Measurements from ENCODE around the gene ARID1B. TPM values are rescaled to one million over a fixed set of nuclear protein-coding genes. Genes with fewer than 3 reads are reported as not detected.

Gene ARID1B
- total RNA-seq, 4 donors from 2014 or later: 157 to 315 (median 206) TPM

DNA sequence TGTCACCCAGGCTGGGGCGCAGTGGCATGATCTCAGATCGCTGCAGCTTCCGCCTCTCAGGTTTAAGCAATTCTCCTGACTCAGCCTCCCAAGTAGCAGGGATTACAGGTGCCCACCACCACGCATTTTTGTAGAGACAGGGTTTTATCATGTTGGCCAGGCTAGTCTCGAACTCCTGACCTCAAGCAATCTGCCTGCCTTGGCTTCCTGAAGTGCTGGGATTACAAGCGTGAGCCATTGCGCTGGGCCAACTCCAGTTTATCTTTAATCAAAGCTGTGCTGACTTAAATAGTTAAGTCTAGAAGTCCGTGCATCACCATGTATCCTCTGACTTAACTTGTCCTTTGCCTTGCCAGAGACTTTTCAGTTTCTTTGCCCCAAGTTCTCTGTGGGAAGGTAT, 321.8 kb downstream of the ARID1B start:
- no peak overlapping the region for H3K4me3 ChIP-seq (replicated peaks in 1 of 3)
- no peaks in the 10 kb centered on the region for H3K36me3 ChIP-seq
- H3K9me3 ChIP-seq: no peaks in the 10 kb centered on the region
- H3K4me1 ChIP-seq: peaks cover 13 to 15% of the 10 kb centered on the region in 2 donors
- H3K27ac ChIP-seq: no peak overlapping the region
- 87 to 94% methylated on average over 8 of the region's 8 CpGs for WGBS, 2 donors
- intact Hi-C loops (cut with DNase I): no loop called here
- DNase-seq: no peak
- TF ChIP-seq, protein P1, sequence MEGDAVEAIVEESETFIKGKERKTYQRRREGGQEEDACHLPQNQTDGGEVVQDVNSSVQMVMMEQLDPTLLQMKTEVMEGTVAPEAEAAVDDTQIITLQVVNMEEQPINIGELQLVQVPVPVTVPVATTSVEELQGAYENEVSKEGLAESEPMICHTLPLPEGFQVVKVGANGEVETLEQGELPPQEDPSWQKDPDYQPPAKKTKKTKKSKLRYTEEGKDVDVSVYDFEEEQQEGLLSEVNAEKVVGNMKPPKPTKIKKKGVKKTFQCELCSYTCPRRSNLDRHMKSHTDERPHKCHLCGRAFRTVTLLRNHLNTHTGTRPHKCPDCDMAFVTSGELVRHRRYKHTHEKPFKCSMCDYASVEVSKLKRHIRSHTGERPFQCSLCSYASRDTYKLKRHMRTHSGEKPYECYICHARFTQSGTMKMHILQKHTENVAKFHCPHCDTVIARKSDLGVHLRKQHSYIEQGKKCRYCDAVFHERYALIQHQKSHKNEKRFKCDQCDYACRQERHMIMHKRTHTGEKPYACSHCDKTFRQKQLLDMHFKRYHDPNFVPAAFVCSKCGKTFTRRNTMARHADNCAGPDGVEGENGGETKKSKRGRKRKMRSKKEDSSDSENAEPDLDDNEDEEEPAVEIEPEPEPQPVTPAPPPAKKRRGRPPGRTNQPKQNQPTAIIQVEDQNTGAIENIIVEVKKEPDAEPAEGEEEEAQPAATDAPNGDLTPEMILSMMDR (IDR thresholded peaks at IDR 0.05): no peak
- no peak for TF ChIP-seq POLR2A (IDR thresholded peaks at IDR 0.05)
- no peaks in the 10 kb centered on the region for H3K27me3 ChIP-seq

DNA sequence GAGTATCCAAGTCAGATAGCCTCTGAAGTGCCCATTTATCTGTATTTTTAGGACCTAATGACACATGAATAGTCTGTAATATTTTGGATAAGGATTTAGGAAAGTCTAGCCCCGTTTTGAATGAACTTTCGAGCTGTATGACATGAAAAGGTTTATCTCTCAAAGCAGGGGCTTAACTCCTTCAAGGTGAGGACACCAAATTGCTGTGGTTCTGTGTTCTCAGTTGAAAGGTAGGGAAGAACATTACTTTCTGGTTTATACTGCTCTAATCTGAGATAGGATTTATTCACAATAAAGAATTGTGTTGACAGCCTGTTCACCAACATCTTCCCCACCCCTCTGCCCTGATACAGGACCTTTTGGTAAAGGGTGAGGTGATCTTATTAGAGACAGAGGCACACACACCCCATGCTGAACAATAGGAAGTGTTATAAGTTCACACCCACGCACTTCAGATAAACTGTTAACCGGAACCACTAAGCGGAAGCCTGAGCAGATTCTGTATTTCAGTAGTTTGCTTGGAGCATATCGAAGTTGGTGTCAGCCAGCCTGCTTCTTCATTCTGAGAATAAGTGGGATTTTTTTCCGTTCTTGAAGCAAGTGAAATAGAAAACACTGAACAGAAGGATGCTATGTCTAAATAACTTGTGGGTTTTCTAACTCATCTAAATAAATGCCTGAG, 322.9 kb downstream of the ARID1B start:
- no peak for DNase-seq
- no peak overlapping the region for H3K27ac ChIP-seq

DNA sequence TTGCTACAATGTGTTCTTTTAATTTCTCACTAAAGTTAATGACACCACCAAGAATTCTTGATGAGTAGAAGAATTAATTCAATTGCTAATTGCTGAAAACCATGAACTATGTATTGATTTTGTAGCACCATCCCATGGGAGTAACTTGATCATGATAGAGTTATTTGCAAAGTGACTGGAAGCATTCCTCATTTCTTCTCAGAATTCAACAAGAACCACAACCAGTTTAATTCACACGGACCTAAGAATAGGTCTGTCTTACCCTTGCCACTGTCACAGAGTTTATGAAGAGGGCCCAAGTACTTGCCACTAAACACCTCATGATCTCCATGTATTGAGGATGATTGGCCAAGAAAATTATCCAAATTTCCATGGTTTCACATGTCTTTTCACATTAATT, 324.0 kb downstream of the ARID1B start:
- DNase-seq: no peak
- H3K27ac ChIP-seq: no peak overlapping the region
- no peaks in the 10 kb centered on the region for H3K36me3 ChIP-seq
- H3K4me3 ChIP-seq (replicated peaks in 1 of 3): no peak overlapping the region
- no peaks in the 10 kb centered on the region for H3K27me3 ChIP-seq
- no peaks in the 10 kb centered on the region for H3K9me3 ChIP-seq
- intact Hi-C loops (cut with DNase I): no loop called here
- H3K4me1 ChIP-seq: peaks cover 9 to 12% of the 10 kb centered on the region in 2 donors
- TF ChIP-seq, protein P1 (IDR thresholded peaks at IDR 0.05): no peak
- TF ChIP-seq POLR2A (IDR thresholded peaks at IDR 0.05): no peak
- WGBS, 2 donors: 82 to 85% methylated on average over 1 of the region's 1 CpG

More for the DNA sequence above, 322.9 kb downstream of the ARID1B start:
- Histone ChIP-seq H3K27me3 (no peaks in the 10 kb centered on the region), H3K4me1 (peaks cover 13 to 15% of the 10 kb centered on the region in 2 donors), H3K36me3 (no peaks in the 10 kb centered on the region), H3K9me3 (no peaks in the 10 kb centered on the region), H3K4me3 (replicated peaks in 1 of 3) (no peak overlapping the region)
- intact Hi-C loops (cut with DNase I): no loop called here
- no peak for TF ChIP-seq POLR2A (IDR thresholded peaks at IDR 0.05)
- TF ChIP-seq, protein P1 (IDR thresholded peaks at IDR 0.05): no peak
- 81 to 89% methylated on average over 7 of the region's 7 CpGs for WGBS, 2 donors

DNA sequence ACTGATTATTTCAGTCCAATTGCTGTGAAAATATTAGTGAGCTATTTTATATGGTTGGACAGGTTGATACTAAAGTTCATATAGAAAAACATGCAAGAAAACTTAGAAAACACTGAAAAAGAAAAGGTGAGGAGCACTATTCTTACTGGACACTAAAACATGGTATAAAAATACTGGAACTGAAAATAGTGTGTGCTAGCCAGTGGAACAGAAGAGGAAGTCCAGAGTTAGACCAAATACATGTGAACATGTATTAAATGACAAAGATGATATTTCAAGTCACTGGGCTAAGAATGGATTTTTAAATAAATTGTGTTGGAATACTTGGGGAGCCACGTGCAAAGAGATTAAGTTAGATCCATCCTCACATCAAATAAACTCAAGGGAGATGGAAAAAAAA, 327.6 kb downstream of the ARID1B start:
- intact Hi-C loops (cut with DNase I): no loop called here
- Histone ChIP-seq H3K27ac (no peak overlapping the region), H3K9me3 (no peaks in the 10 kb centered on the region), H3K27me3 (no peaks in the 10 kb centered on the region), H3K4me3 (replicated peaks in 1 of 3) (no peak overlapping the region), H3K4me1 (peaks cover 8 to 9% of the 10 kb centered on the region in 2 donors), H3K36me3 (no peaks in the 10 kb centered on the region)
- 80 to 91% methylated on average over 1 of the region's 1 CpG for WGBS, 2 donors
- no peak for TF ChIP-seq POLR2A (IDR thresholded peaks at IDR 0.05)
- TF ChIP-seq, protein P1 (IDR thresholded peaks at IDR 0.05): no peak
- DNase-seq: no peak

DNA sequence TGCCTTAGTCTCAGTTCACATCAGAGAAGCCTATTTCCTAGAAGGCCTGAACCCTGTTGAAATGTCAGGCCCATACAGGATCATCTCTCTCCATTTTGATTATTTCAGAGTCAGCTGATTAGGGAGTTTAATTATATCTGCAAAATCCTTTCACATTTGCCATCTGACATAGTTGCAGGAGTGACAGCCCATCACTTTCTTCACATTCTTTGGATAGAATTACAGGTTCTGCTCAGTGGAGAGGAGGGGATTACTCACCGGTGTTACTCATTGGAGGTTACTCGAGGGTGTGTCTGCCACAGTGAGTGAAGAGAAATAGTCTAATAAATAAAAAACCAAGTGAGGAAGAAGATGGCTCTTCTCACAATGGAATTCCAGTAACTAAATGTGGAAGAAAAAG, 329.3 kb downstream of the ARID1B start:
- intact Hi-C loops (cut with DNase I): no loop called here
- TF ChIP-seq, protein P1 (IDR thresholded peaks at IDR 0.05): no peak
- no peak for TF ChIP-seq POLR2A (IDR thresholded peaks at IDR 0.05)
- Histone ChIP-seq H3K4me1 (peaks cover 8 to 9% of the 10 kb centered on the region in 2 donors), H3K36me3 (no peaks in the 10 kb centered on the region), H3K27ac (no peak overlapping the region), H3K9me3 (no peaks in the 10 kb centered on the region), H3K4me3 (replicated peaks in 1 of 3) (no peak overlapping the region), H3K27me3 (no peaks in the 10 kb centered on the region)
- no peak for DNase-seq
- 85 to 89% methylated on average over 2 of the region's 2 CpGs for WGBS, 2 donors
